Neuronal stem cell (in vitro differentiated cells): ENCODE results near the gene GABRA1.
A peak's percentile ranks its signal among the peaks of the same experiment; 100 is the strongest.

Experiments
- DNase-seq: peaks from one replicate; pipeline ENCODE4 v3.0.0-alpha.2; 2013; ENCODE audit warnings: low spot score
- H2AFZ ChIP-seq: one replicate; pipeline ENCODE4 v1.6.1; 2013; ENCODE audit warnings: mild to moderate bottlenecking, low read length, inconsistent platforms
- H2AK5ac ChIP-seq: 2 replicates; pipeline ENCODE4 v1.6.1; 2013; ENCODE audit warnings: low read depth, mild to moderate bottlenecking, inconsistent platforms, low read length, moderate library complexity, mixed read lengths
- H2BK120ac ChIP-seq: 2 replicates; pipeline ENCODE4 v1.6.1; 2013; ENCODE audit warnings: low read depth, mild to moderate bottlenecking, inconsistent platforms, low read length, moderate library complexity, mixed read lengths
- H2BK12ac ChIP-seq: one replicate; pipeline ENCODE4 v1.6.1; 2013; ENCODE audit warnings: low read length, inconsistent platforms
- H2BK15ac ChIP-seq: 2 replicates; pipeline ENCODE4 v1.6.1; 2013; ENCODE audit warnings: mild to moderate bottlenecking, low read length, inconsistent platforms, mixed read lengths
- H2BK5ac ChIP-seq: one replicate; pipeline ENCODE4 v1.6.1; 2013; ENCODE audit warnings: inconsistent platforms, mild to moderate bottlenecking, low read length, moderate library complexity
- H3K14ac ChIP-seq: one replicate; pipeline ENCODE4 v1.6.1; 2013; ENCODE audit warnings: low read length, inconsistent platforms
- H3K18ac ChIP-seq: 2 replicates; pipeline ENCODE4 v1.6.1; 2013; ENCODE audit warnings: low read length, inconsistent platforms
- H3K23ac ChIP-seq: 2 replicates; pipeline ENCODE4 v1.6.1; 2013; ENCODE audit warnings: low read depth, mild to moderate bottlenecking, mixed read lengths, low read length, inconsistent platforms; ENCODE audit not compliant: poor library complexity
- H3K27ac ChIP-seq: replicated peaks from 3 replicates; pipeline ENCODE4 v1.5.1; 2013; ENCODE audit warnings: low read length, inconsistent platforms
- H3K27me3 ChIP-seq, 3 experiments: 2 replicates each; pipeline ENCODE4 v1.6.1; 2013; ENCODE audit warnings: low read length in 3 of 3, mild to moderate bottlenecking in 2 of 3, inconsistent platforms in 1 of 3, low read depth in 1 of 3, mixed read lengths in 1 of 3, moderate library complexity in 1 of 3; ENCODE audit not compliant: control insufficient read depth in 3 of 3, insufficient read depth in 3 of 3
- H3K36me3 ChIP-seq, 2 donors: replicated peaks in 1 of 2; 2 replicates each; pipeline ENCODE4 v1.6.1; 2013; ENCODE audit warnings: low read length in 2 of 2; ENCODE audit not compliant: control insufficient read depth in 2 of 2, insufficient read depth in 2 of 2
- H3K4ac ChIP-seq: 2 replicates; pipeline ENCODE4 v1.6.1; 2013; ENCODE audit warnings: inconsistent platforms, mild to moderate bottlenecking, low read length, moderate library complexity
- H3K4me1 ChIP-seq, 2 donors: 1 replicate in 1 of 2; 2 replicates in 1 of 2; pipeline ENCODE4 v1.6.1; 2013; ENCODE audit warnings: low read length in 2 of 2, low read depth in 1 of 2; ENCODE audit not compliant: control insufficient read depth in 2 of 2, insufficient read depth in 1 of 2
- H3K4me2 ChIP-seq: one replicate; pipeline ENCODE4 v1.6.1; 2013; ENCODE audit warnings: mild to moderate bottlenecking, low read length, inconsistent platforms; ENCODE audit not compliant: insufficient read depth, poor library complexity, severe bottlenecking
- H3K4me3 ChIP-seq, 2 donors: 2 replicates each; pipeline ENCODE4 v1.5.1; 2013; ENCODE audit warnings: low read length in 2 of 2, mild to moderate bottlenecking in 2 of 2, inconsistent platforms in 1 of 2, moderate library complexity in 1 of 2
- H3K79me1 ChIP-seq: one replicate; pipeline ENCODE4 v1.6.1; 2013; ENCODE audit warnings: low read depth, mild to moderate bottlenecking, inconsistent platforms, low read length, moderate library complexity
- H3K9ac ChIP-seq: one replicate; pipeline ENCODE4 v1.6.1; 2013; ENCODE audit warnings: mild to moderate bottlenecking, low read depth, low read length, inconsistent platforms; ENCODE audit not compliant: poor library complexity
- H3K9me3 ChIP-seq, 2 donors: replicated peaks in 1 of 2; 2 replicates each; pipeline versions ENCODE3 to v1.6.1; 2013; ENCODE audit warnings: low read length in 2 of 2, mild to moderate bottlenecking in 2 of 2, inconsistent platforms in 1 of 2, low read depth in 1 of 2, mixed read lengths in 1 of 2, moderate library complexity in 1 of 2; ENCODE audit not compliant: control insufficient read depth in 2 of 2, insufficient read depth in 1 of 2
- H4K8ac ChIP-seq: one replicate; pipeline ENCODE4 v1.6.1; 2013; ENCODE audit warnings: low read depth, mild to moderate bottlenecking, inconsistent platforms, low read length, moderate library complexity
- H4K91ac ChIP-seq: one replicate; pipeline ENCODE4 v1.6.1; 2013; ENCODE audit warnings: low read length, low read depth, mild to moderate bottlenecking, inconsistent platforms; ENCODE audit not compliant: poor library complexity
- WGBS, 2 donors: extraction: QIAGEN DNeasy Blood & Tissue Kit; methylation state at CpG; one replicate each; pipeline ENCODE4 v1.1.7; 2013; ENCODE audit warnings: missing lambda C conversion rate in 2 of 2, mixed read lengths in 1 of 2; ENCODE audit not compliant: insufficient read length in 2 of 2, insufficient replicate concordance in 1 of 2; ENCODE audit errors: extremely low coverage in 2 of 2; 5-methylcytosine and 5-hydroxymethylcytosine counted together

Gene GABRA1

GRCh38 chr5:161847447-161847846 is 473 bp upstream of the GABRA1 start:
- Histone ChIP-seq H2BK15ac (no peak overlapping the region), H2AK5ac (no peak overlapping the region), H3K4me1 (peaks cover 0 to 5% of the 10 kb centered on the region in 2 donors), H3K4me3 (no peak overlapping the region), H2BK12ac (no peak overlapping the region), H2AFZ (peak overlapping the region; percentile 53), H3K14ac (no peak overlapping the region), H4K8ac (no peak overlapping the region), H3K27me3 (peaks cover 0 to 42% (median 18%) of the 10 kb centered on the region in 3 experiments), H3K79me1 (no peaks in the 10 kb centered on the region), H3K4me2 (peak overlapping the region; percentile 19), H2BK5ac (no peak overlapping the region), H3K27ac (no peak overlapping the region), H3K4ac (no peak overlapping the region), H2BK120ac (no peak overlapping the region), H3K18ac (no peak overlapping the region), H3K9ac (no peak overlapping the region), H3K23ac (no peak overlapping the region), H3K36me3 (no peaks in the 10 kb centered on the region), H3K9me3 (no peaks in the 10 kb centered on the region), H4K91ac (no peak overlapping the region)
- WGBS, 2 donors: no CpG with 5 or more reads among the region's 12 CpGs
- peak; percentile 1 for DNase-seq

GRCh38 chr5:161850491-161850890 is 2.6 kb downstream of the GABRA1 start:
- Histone ChIP-seq H3K18ac (no peak overlapping the region), H3K27me3 (peaks cover 0 to 42% (median 18%) of the 10 kb centered on the region in 3 experiments), H2AFZ (no peak overlapping the region), H2BK120ac (no peak overlapping the region), H3K27ac (no peak overlapping the region), H3K9me3 (no peaks in the 10 kb centered on the region), H3K79me1 (no peaks in the 10 kb centered on the region), H3K4me1 (peaks cover 0 to 5% of the 10 kb centered on the region in 2 donors), H4K8ac (no peak overlapping the region), H3K4ac (no peak overlapping the region), H4K91ac (no peak overlapping the region), H3K14ac (no peak overlapping the region), H3K36me3 (no peaks in the 10 kb centered on the region), H2BK15ac (no peak overlapping the region), H2BK12ac (no peak overlapping the region), H2AK5ac (no peak overlapping the region), H3K4me3 (no peak overlapping the region), H2BK5ac (no peak overlapping the region), H3K23ac (no peak overlapping the region), H3K9ac (no peak overlapping the region), H3K4me2 (no peak overlapping the region)
- WGBS, 2 donors: no CpG with 5 or more reads among the region's 3 CpGs
- DNase-seq: no peak

- H3K14ac ChIP-seq: no peak overlapping the region
These were observed 3.9 kb downstream of the GABRA1 start for GRCh38 chr5:161851691-161852299.

GRCh38 chr5:161857358-161857757 is 9.4 kb downstream of the GABRA1 start:
- Histone ChIP-seq H4K91ac (no peak overlapping the region), H2BK15ac (no peak overlapping the region), H3K4me1 (no peaks in the 10 kb centered on the region), H3K9me3 (no peaks in the 10 kb centered on the region), H2BK5ac (no peak overlapping the region), H3K79me1 (no peaks in the 10 kb centered on the region), H2BK12ac (no peak overlapping the region), H3K18ac (no peak overlapping the region), H4K8ac (no peak overlapping the region), H3K23ac (no peak overlapping the region), H3K4me3 (no peak overlapping the region), H3K36me3 (no peaks in the 10 kb centered on the region), H3K4me2 (no peak overlapping the region), H3K14ac (no peak overlapping the region), H2AK5ac (no peak overlapping the region), H3K27me3 (no peaks in the 10 kb centered on the region), H3K9ac (no peak overlapping the region), H2AFZ (no peak overlapping the region), H2BK120ac (no peak overlapping the region), H3K27ac (no peak overlapping the region), H3K4ac (no peak overlapping the region)
- no peak for DNase-seq
- WGBS, 2 donors: no CpG with 5 or more reads among the region's 1 CpG

More at GRCh38 chr5:161851691-161852299, 3.9 kb downstream of the GABRA1 start:
- no CpG with 5 or more reads among the region's 2 CpGs for WGBS, 2 donors
- Histone ChIP-seq H3K9me3 (no peaks in the 10 kb centered on the region), H2AK5ac (no peak overlapping the region), H3K27ac (no peak overlapping the region), H3K27me3 (peaks cover 0 to 36% (median 18%) of the 10 kb centered on the region in 3 experiments), H3K4me3 (no peak overlapping the region), H3K79me1 (no peaks in the 10 kb centered on the region), H3K4ac (no peak overlapping the region), H3K23ac (no peak overlapping the region), H2BK15ac (no peak overlapping the region), H3K18ac (no peak overlapping the region), H2AFZ (no peak overlapping the region), H2BK120ac (no peak overlapping the region), H2BK5ac (no peak overlapping the region), H3K36me3 (no peaks in the 10 kb centered on the region), H4K8ac (no peak overlapping the region), H3K4me1 (peaks cover 0 to 5% of the 10 kb centered on the region in 2 donors), H3K4me2 (no peak overlapping the region), H2BK12ac (no peak overlapping the region), H3K9ac (no peak overlapping the region), H4K91ac (no peak overlapping the region)
- no peak for DNase-seq
